Measurements from ENCODE around the gene GPR34.

GPR34 gene

DNA sequence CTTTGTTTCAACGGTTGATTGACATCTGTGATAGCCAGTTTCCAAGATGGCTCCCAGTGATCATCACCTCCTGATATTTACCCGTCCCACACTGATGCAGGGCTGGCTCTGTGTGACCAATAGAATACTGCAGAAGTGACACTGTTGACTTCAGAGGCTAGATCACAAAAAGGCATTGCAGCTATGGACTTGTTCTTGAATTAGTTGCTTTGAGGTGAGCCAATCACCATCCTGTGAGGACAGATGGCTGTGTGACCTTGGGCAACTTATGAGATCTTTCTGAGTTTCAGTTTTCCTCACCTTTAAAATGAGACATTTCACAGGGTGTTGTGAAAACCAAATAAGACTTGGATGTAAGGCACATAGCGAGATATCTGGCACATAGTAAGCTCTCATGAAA is 33.4 kb downstream of the GPR34 start:
- H3K4me3 ChIP-seq (ENCODE audit: low read length): no peak overlapping the region
- DNase-seq (ENCODE audit: low read depth): no peak
- TF ChIP-seq CTCF (conservative IDR thresholded peaks at IDR 0.05; ENCODE audit: low read depth, low read length): no peak

DNA sequence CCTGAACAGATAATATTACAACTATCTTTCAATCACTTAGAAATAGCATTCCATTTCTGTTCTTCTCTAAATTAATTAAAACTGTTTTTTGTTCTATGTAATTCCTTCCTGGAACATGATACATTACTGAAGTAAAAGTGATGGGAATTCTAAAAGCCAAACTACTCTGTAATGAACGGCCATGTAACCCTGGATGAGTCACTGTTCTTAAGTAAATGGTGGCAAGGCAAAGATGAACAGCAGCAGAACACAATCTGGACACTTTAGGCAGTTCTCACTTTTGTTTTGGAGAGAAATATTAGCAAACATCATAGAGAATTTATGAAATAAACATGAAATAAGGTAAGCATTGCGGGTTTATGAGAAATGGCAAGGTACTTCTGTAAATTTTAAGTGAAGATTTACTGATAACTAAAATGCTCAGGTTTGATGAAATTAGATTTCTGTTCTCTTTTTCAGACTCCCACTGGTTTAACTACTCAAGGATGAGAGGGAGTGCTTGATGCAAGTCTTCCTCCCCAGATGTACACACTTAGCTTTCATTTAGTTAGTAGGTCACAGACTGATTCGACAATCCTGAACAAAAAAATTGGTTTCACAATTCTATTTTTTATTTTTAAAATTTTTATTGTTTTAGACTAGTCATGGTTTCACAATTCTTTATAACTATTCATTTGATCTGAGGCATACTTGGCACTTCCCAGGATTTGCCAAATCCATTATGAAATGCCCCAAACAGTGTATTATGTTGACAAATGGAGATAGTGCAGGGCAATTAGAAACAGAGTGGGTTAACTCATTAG is 34.2 kb downstream of the GPR34 start:
- H3K4me3 ChIP-seq (ENCODE audit: low read length): no peak overlapping the region
- no peak for TF ChIP-seq CTCF (conservative IDR thresholded peaks at IDR 0.05; ENCODE audit: low read depth, low read length)
- DNase-seq (ENCODE audit: low read depth): no peak

GRCh38 chrX:41723826-41724225 is 35.1 kb downstream of the GPR34 start, which contains the start of gene GPR82:
TSS of gene GPR82 (plus strand) at chrX:41724181. CDS start at chrX:41727027, 2,846 bp downstream.
- TF ChIP-seq CTCF (conservative IDR thresholded peaks at IDR 0.05; ENCODE audit: low read depth, low read length): no peak
- DNase-seq (ENCODE audit: low read depth): no peak
- H3K4me3 ChIP-seq (ENCODE audit: low read length): no peak within 1 kb of the TSS

GRCh38 chrX:41728125-41728524 is 39.4 kb downstream of the GPR34 start:
- no peak overlapping the region for H3K4me3 ChIP-seq (ENCODE audit: low read length)
- TF ChIP-seq CTCF (conservative IDR thresholded peaks at IDR 0.05; ENCODE audit: low read depth, low read length): no peak
- DNase-seq (ENCODE audit: low read depth): no peak

DNA sequence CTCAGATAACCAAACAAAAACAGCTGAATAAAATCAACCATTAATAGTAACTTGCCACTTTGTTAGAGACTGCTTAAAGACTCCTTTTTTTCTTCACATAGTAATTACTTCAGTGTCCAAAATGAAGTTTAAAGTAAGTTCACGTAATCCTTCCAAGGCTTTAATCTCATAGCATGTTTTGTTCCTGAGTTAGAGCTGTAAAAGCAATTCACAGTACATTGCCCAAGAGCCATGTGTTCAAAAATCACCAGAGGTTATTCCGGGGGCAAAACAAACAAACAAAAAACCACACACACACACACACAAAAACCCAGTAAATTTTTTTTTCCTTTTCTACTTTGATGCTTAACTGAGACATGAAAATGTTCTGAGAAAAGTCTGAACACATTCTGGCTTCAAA is 41.3 kb downstream of the GPR34 start:
- DNase-seq (ENCODE audit: low read depth): peak; percentile 12
- H3K4me3 ChIP-seq (ENCODE audit: low read length): no peak overlapping the region
- TF ChIP-seq CTCF (conservative IDR thresholded peaks at IDR 0.05; ENCODE audit: low read depth, low read length): no peak

- no peak overlapping the region for H3K4me3 ChIP-seq (ENCODE audit: low read length)
- TF ChIP-seq CTCF (conservative IDR thresholded peaks at IDR 0.05; ENCODE audit: low read depth, low read length): no peak
- DNase-seq (ENCODE audit: low read depth): no peak
Measured at GRCh38 chrX:41732260-41732659, 43.5 kb downstream of the GPR34 start.

DNA sequence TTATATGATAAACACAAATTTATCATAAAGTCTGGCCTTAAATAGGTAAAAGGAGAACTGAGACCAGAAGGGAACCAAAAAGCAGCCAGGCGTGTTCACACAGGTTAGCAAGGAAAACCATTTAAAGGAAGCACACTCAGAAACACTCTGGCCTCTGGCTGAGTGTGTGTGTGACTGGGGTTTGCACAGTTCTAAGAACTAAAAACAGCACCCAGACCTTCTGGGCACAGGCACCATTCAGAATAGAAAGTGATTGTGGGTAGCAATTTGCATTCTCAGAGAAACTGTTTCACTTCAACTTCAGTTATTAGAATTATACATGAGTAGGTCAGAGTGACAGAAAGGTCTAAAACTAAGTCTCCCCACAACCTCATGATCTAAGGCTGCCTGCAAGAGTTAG is 45.2 kb downstream of the GPR34 start:
- no peak overlapping the region for H3K4me3 ChIP-seq (ENCODE audit: low read length)
- DNase-seq (ENCODE audit: low read depth): no peak
- TF ChIP-seq CTCF (conservative IDR thresholded peaks at IDR 0.05; ENCODE audit: low read depth, low read length): no peak

Measured in retinal pigment epithelial cell (primary cell).